NCI-H1436 (cell line): ENCODE data around the gene TMEM132D.

ENCODE experiments used
- DNase-seq: peaks from one replicate; lab custom pipeline; 2025; lab: John Stamatoyannopoulos, UW

TMEM132D gene

DNA sequence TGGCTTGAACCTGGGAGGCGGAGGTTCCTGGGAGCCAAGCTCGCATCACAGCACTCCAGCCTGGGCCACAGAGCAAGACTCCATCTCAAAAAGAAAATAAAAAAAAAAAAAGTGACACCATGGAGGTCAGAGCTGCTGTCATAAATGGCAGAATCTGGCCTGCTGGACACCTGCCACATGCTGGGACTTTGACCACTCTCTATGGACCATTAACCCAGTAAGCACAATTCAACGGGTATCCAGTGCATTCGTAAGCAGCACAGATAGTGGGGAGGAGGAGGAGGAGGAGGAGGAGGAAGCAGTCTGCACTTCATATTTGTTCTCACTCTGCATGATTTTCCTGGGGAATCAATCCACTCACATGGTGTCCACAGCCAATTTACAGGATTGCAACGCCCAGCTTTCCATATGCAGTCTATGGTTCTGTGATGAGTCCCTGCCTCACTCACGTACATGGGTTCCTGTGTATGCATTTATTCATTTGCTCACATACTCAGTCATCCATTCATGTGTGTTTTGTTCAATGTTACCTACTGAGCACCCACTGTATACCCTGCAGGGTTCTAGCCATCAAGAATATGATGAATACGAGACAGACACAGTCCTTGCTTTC is 723.8 kb downstream of the TMEM132D start:
- no peak for DNase-seq

- no peak for DNase-seq
Measured at GRCh38 chr12:129169928-129170327, 733.9 kb downstream of the TMEM132D start.

DNA sequence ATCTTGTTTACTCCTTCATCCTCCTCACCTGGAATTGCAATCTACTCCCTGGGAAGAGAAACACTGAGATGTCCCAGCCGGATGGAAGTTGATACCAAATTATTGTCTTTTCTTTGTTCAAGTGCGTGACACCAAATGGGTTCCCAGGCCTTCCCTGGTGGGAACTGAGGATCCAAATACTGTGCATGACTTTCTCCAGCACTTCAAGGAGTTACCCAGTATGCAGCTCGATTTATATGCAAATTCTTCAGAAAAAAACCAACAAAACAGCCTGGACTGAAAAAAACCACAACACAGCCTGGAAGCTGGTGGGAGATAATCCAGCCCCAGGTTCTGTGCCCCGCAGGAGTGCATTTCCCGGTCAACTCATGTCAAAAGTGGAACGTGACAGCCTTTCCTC is 740.0 kb downstream of the TMEM132D start:
- DNase-seq, result no peak

DNA sequence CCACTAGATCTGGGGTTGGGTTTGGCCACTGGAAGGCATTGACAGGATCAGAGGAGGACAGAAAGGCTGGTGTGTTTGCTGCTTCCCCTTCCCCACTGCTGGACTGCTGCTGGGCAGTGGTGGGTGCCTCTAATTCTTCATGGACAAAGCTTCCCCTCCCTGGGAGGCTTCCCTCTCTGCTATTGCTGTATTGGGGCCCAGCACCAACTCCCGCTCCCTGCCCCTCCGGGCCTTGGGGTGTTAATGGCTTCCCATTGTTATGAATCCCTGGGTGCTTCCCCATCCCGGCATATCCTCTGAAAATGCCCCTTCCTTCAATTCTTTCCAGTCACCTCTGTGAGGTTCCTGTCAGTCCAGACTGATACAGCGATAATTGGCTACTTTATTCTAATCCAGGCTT is 740.4 kb downstream of the TMEM132D start:
- DNase-seq, result no peak

DNA sequence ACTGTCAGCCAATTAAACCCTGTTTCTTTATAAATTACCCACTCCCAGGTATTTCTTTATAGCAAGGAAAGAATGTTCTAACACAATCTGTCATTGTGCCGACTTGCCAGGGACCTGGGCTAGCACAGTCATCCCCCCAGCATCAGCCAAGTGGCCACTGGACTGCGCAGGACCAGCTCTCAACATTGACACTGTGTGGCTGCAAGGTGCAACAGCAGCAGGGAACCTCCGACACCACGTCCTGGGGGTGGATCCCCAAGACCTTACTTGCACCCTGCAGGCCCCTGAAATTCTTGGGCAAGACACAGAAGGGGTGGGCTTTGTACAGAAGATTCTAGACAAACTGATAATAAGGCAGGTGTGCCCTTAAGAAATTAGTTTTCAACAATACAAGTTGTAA is 741.0 kb downstream of the TMEM132D start:
- DNase-seq, result no peak

DNA sequence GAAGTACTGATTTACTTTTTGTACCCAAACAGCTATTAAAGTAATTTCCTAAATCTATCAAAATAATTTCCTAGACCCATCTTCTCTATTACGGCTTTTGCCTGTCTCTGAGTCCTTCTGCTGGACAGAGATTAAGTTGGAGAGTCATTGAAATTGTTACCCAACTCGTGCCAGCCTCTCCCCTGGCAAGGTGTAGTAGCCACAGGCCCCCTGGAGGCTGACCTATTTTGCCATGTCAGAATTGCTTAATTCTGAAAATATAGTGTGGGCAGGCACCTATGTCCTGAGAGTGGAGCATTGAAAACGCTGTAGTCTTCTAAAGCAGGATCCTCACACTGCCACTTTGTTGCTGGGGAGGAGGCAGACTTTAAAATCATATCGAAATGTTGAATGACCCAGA is 742.3 kb downstream of the TMEM132D start:
- no peak for DNase-seq

DNA sequence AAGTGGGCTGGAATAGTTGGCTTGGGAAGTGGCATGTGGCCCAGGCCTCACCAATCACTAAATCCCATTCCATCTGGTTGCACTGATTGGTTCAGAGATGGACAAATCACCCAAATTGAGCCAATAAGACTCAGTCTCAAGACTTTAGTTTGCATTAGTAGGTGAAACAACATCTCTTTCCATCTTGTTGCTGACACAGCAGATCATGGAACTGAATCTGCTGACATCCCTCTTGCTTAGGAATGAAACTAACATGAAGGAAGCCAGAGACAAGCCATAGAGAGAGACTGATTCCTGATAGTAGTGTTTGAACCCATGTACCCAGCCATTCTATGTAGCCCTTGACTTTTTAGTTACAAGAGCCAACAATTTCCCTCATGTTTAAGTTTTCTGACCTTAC is 743.5 kb downstream of the TMEM132D start:
- no peak for DNase-seq

DNA sequence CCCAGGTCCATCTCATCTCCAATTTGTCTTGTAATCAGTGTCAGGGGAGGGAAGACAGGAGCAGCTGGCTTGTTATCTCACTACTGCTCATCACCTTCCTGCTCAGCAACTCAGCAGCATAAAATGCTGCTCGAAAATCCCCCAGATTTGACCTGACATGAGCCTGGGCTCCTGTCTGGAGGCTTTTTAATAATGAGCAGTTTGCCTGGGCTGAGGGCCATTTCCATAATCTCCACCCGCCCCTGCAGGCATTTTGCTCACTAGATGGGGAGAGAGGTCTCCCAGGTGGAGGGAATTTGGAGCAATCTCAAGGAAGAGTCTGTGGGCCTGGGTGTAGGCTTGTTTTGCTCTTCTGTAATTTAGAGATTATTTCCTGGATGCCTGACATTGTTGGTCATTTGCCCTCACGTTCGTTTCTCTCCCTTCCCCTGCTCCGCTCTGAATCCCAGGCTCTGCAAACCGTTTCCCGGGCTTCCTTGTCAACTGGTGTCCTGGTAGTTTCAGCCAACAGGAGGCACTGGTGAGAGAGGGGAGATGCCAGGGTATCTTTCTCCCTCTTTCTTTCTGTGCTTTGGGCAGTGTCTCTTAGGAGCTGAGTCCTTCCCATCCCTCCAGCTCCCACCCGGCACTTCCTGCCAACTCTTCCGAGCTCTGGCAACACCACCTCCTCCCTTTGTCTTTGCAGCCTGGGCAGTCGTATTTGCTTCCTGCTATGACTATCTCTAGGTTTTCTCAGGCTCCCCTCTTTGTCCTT is 751.3 kb downstream of the TMEM132D start:
- no peak for DNase-seq

- no peak for DNase-seq
Measured at GRCh38 chr12:129150721-129151120, 753.1 kb downstream of the TMEM132D start.

DNA sequence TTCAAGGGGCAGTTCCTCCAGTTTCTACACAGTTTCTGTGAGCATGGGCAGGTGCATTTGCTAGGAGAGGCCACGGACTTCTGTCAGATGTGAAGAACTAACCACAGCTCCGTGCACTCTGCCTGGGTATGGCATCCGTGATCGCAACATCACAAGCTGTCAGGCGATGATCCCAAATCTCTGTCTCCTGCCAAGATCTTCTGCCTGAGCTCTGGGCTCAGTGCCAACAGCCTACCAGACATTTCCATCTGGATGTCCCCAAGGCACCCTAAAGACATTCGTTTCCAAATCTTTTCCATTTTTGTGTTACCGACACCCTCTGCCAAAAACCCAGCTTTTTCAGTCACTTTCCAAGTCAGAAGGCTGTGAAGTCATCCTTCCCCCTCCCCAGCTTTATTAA is 758.4 kb downstream of the TMEM132D start:
- no peak for DNase-seq

- DNase-seq, result no peak
Measured at GRCh38 chr12:129138776-129139175, 765.0 kb downstream of the TMEM132D start.

DNA sequence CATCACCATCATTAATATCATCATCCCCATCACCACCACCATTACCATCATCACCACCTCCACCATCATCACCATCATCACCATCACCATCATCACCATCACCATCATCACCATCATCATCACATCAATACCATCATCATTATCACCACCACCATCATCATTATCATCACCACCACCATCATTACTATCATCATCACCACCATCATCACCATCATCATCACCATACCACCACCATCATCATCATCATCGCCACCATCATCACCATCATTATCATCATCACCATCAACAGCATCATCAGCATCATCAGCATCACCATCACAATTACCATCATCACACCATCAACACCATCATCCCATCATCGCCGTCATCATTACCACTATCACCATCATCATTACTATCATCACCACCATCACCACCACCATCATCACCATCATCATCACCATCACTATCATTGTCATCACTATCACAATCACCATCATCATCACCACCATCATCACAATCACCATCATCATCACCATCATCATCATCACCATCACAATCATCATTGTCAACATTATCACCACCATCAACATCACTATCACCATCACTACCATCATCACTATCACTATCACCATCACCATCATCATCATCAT is 767.0 kb downstream of the TMEM132D start:
- DNase-seq, result no peak

GRCh38 chr12:129127771-129128170 is 776.1 kb downstream of the TMEM132D start:
- no peak for DNase-seq

GRCh38 chr12:129127211-129127610 is 776.6 kb downstream of the TMEM132D start:
- DNase-seq, result peak; percentile 50

DNA sequence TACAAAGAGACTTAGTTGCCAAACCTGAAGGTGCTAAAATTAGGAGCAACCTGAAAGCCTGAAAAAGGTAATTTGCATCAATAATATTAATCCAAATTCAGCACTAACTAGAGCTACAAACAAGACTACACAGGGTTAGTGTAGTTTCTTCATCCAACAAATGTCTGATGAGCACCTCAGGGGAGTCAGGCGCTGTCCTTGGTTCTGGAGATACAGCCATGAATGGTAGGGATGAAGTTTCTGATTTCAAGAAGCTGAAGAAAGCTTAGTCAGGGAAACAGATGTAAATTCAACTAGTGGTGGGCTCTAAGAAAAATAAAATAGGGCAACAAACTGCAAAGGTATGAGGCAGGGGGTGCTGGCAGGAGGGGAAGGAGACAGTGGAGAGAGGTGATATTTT is 784.3 kb downstream of the TMEM132D start:
- DNase-seq, result no peak

- DNase-seq, result no peak
Measured at GRCh38 chr12:129115558-129115957, 788.3 kb downstream of the TMEM132D start.

DNA sequence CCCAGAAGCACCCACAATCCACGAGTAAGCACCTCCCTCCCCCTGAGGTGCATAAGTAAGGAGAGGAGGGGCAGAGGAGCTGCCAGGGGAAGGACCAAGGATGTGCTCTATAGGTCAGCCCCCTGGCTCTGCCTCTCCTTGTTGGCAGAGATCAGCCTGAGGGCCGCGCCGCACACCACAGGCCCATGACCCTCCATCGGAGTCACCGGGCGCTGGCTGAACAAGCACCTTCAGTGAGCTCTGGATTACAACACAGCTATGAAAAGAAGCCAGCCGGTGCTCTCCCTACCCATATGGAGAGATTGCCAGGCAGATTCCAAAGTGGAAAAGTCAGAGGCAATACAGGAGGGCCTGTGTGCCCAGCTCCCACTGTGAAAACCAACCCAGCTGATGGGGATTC is 793.2 kb downstream of the TMEM132D start:
- DNase-seq, result no peak

DNA sequence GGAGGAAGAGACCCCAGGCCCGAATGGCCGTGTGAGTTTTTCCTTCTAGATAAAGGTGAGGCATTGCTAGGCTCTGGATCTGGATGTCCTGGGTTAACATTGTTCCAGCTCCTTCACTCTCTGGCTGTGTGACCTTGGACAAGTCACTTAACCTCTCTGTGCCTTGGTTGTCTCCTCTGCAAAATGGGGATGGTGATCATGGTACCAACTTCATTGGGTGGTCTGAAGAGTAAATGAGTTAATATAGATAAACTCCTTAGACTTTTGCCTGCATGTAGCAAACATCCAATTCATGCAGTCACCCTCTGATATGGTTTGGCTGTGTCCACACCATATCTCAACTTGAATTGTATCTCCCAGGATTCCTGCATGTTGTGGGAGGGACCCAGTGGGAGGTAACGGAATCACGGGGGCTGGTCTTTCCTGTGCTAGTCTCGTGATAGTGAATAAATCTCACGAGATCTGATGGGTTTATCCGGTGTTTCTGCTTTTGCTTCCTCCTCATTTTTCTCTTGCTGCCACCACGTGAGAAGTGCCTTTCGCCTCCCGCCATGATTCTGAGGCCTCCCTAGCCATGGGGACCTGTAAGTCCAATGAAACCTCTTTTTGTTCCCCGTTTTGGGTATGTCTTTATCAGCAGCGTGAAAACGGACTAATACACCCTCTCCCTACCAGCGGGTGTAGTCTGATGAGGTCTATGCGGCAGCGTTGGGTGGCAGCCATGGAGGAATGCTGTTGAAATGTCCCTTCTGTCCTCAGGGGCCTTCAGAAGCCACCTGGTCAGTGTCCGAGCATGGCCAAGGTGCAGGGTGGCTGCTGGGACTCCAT is 794.4 kb downstream of the TMEM132D start:
- no peak for DNase-seq

DNA sequence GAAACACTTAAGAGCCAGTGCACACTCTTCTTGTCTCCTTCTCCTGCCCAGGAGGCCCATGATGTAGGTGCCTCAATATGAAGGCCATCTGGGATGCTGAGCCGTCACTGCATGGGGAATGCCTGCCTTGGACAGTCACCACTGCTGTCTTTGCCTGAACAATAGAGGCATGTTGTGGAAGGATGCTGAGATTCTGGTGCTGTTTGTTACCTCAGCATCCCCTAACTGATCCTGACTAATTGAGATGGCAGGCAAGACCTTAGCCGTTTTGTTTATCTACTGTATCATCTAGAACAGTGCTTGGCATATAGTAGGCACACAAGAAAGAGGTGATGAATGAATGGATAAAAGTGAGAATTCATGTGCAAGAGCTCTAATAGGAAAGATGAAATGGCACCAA is 797.1 kb downstream of the TMEM132D start:
- DNase-seq, result no peak

- no peak for DNase-seq
Measured at GRCh38 chr12:129103231-129103630, 800.6 kb downstream of the TMEM132D start.

DNA sequence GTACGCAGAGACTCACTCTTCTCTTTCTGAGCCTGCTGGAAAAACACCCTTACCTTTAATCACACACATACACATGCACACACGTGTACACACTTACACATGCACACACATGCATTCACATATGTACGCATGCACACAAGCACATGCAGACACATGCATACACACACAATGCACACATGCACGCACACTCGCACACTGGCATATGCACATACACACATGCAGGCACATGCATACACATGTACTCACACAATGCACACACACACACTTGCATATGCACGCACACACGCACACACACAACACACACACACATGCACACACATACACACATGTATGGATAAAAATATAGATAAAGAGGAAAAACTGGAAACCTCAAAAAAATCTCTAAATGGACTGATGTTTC is 801.6 kb downstream of the TMEM132D start:
- DNase-seq, result no peak

GRCh38 chr12:129101816-129102215 is 802.0 kb downstream of the TMEM132D start:
- DNase-seq, result no peak

- no peak for DNase-seq
Measured at GRCh38 chr12:129101404-129101803, 802.4 kb downstream of the TMEM132D start.
